ENCODE measurements around the gene ECHDC3. TPM values are rescaled to one million over a fixed set of nuclear protein-coding genes. Genes with fewer than 3 reads are reported as not detected.
A peak's percentile ranks its signal among the peaks of the same experiment; 100 is the strongest.

ECHDC3 gene
- total RNA-seq, 2 donors from 2014 or later = 12.9 to 13.6 TPM

- peak overlapping the region; percentile 40 for H3K4me3 ChIP-seq (ENCODE audit: low read length)
- Mint-ChIP-seq H3K9me3 (peaks cover 53% of the 10 kb centered on the region), H3K27ac (peak overlapping the region; percentile 91), H3K4me1 (peaks cover 3% of the 10 kb centered on the region), H3K4me3 (no peak overlapping the region), H3K27me3 (ENCODE audit: insufficient read depth) (no peaks in the 10 kb centered on the region), H3K36me3 (ENCODE audit: low read depth) (peaks cover 6% of the 10 kb centered on the region)
- WGBS, 2 experiments (ENCODE audit: insufficient coverage in 1 of 2, insufficient read length in 1 of 2) = 79 to 85% methylated on average over 8 to 12 of the region's 12 CpGs
- H3K36me3 ChIP-seq (ENCODE audit: control insufficient read depth, insufficient read depth, low read length) = no peaks in the 10 kb centered on the region
- H3K9me3 ChIP-seq (ENCODE audit: control insufficient read depth, low read length) = peaks cover 20% of the 10 kb centered on the region
- H3K4me1 ChIP-seq (ENCODE audit: control insufficient read depth, insufficient read depth, low read length) = no peaks in the 10 kb centered on the region
- H3K27me3 ChIP-seq (ENCODE audit: control insufficient read depth, insufficient read depth, low read length, poor library complexity, severe bottlenecking) = no peaks in the 10 kb centered on the region
- peak; percentile 83 for DNase-seq
- peak overlapping the region; percentile 51 for H3K27ac ChIP-seq (ENCODE audit: low read depth, low read length)
- TF ChIP-seq CTCF (conservative IDR thresholded peaks at IDR 0.05) = no peak
- peak overlapping the region; percentile 6 for H3K9ac ChIP-seq (ENCODE audit: extremely low read depth, low read length, poor library complexity, severe bottlenecking)
Measured at GRCh38 chr10:11793762-11794479, 51.7 kb downstream of the ECHDC3 start.

GRCh38 chr10:11794566-11794965 lies 52.4 kb downstream of the ECHDC3 start:
- Histone ChIP-seq H3K27me3 (ENCODE audit: control insufficient read depth, insufficient read depth, low read length, poor library complexity, severe bottlenecking) (no peaks in the 10 kb centered on the region), H3K36me3 (ENCODE audit: control insufficient read depth, insufficient read depth, low read length) (no peaks in the 10 kb centered on the region), H3K9me3 (ENCODE audit: control insufficient read depth, low read length) (peaks cover 20% of the 10 kb centered on the region), H3K9ac (ENCODE audit: extremely low read depth, low read length, poor library complexity, severe bottlenecking) (no peak overlapping the region), H3K4me3 (ENCODE audit: low read length) (no peak overlapping the region), H3K4me1 (ENCODE audit: control insufficient read depth, insufficient read depth, low read length) (no peaks in the 10 kb centered on the region), H3K27ac (ENCODE audit: low read depth, low read length) (no peak overlapping the region)
- Mint-ChIP-seq H3K27ac (no peak overlapping the region), H3K36me3 (ENCODE audit: low read depth) (peaks cover 6% of the 10 kb centered on the region), H3K4me3 (no peak overlapping the region), H3K4me1 (peaks cover 3% of the 10 kb centered on the region), H3K27me3 (ENCODE audit: insufficient read depth) (no peaks in the 10 kb centered on the region), H3K9me3 (peaks cover 54% of the 10 kb centered on the region)
- WGBS, 2 experiments (ENCODE audit: insufficient coverage in 1 of 2, insufficient read length in 1 of 2) = 88 to 100% methylated on average over 5 of the region's 5 CpGs
- TF ChIP-seq CTCF (conservative IDR thresholded peaks at IDR 0.05) = no peak
- DNase-seq = no peak

DNA sequence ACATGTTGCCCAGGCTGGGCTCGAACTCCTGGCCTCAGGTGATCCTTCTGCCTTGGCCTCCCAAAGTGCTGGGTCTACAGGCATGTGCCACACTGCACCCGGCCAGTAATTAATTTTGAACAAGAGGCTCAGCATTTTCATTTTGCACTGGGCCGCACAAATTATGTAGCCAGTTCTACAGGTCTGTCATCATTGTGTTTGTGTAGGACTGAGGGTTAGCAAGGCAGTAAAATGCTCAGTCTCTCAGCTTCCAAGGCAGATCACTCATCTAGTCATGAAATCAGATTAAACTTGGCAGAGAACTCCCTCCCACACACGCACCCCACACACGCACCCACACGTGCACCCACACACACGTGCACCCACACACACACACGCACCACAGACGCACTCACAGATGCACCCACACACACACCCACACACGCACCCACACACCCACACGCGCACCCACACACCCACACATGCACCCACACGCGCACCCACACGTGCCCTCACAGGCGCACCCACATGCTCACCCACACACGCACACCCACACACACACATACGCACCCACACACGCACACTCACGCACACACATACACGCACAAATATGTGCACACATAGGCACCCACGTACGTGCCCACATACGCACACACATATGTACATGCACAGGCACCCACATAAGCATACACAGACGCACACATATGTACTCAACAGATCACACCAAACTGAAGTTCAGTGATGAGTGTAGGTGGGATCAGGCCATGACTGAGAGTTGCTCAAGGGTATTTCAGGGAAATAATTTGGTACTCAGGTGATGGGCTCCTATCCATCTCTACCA lies 53.1 kb downstream of the ECHDC3 start:
- WGBS, 2 experiments (ENCODE audit: insufficient coverage in 1 of 2, insufficient read length in 1 of 2) = 90% methylated on average over 16 to 25 of the region's 25 CpGs

More for the DNA sequence above, 53.1 kb downstream of the ECHDC3 start:
- no peak for TF ChIP-seq CTCF (conservative IDR thresholded peaks at IDR 0.05)
- no peaks in the 10 kb centered on the region for H3K27me3 Mint-ChIP-seq (ENCODE audit: insufficient read depth)
- no peaks in the 10 kb centered on the region for H3K36me3 ChIP-seq (ENCODE audit: control insufficient read depth, insufficient read depth, low read length)
- peaks cover 6% of the 10 kb centered on the region for H3K36me3 Mint-ChIP-seq (ENCODE audit: low read depth)
- peaks cover 20% of the 10 kb centered on the region for H3K9me3 ChIP-seq (ENCODE audit: control insufficient read depth, low read length)
- H3K9ac ChIP-seq (ENCODE audit: extremely low read depth, low read length, poor library complexity, severe bottlenecking) = no peak overlapping the region
- no peak overlapping the region for H3K4me3 ChIP-seq (ENCODE audit: low read length)
- DNase-seq = no peak
- H3K4me1 ChIP-seq (ENCODE audit: control insufficient read depth, insufficient read depth, low read length) = peaks cover 2% of the 10 kb centered on the region
- no peak overlapping the region for H3K27ac ChIP-seq (ENCODE audit: low read depth, low read length)
- H3K9me3 Mint-ChIP-seq = peaks cover 54% of the 10 kb centered on the region
- no peak overlapping the region for H3K27ac Mint-ChIP-seq
- peaks cover 3% of the 10 kb centered on the region for H3K4me1 Mint-ChIP-seq
- no peak overlapping the region for H3K4me3 Mint-ChIP-seq
- no peaks in the 10 kb centered on the region for H3K27me3 ChIP-seq (ENCODE audit: control insufficient read depth, insufficient read depth, low read length, poor library complexity, severe bottlenecking)

Measured in endodermal cell (in vitro differentiated cells).